22Rv1 (cell line): ENCODE measurements around the gene ACYP2.
"Not testable (repeated sequence)": the region's sequence is repeated elsewhere in the genome, so short reads cannot be mapped to it uniquely, and the experiment has no call there.

ENCODE experiments used
- CTCF ChIP-seq: fragments of 450-650 bp; IDR thresholded peaks from 2 replicates; pipeline ENCODE4 v1.5.1; 2017; ENCODE audit warnings: mild to moderate bottlenecking
- ZFX ChIP-seq: fragments of 450-650 bp; IDR thresholded peaks from 2 replicates; pipeline ENCODE4 v1.6.1; 2017; ENCODE audit warnings: antibody characterized with exemption, borderline replicate concordance

DNA sequence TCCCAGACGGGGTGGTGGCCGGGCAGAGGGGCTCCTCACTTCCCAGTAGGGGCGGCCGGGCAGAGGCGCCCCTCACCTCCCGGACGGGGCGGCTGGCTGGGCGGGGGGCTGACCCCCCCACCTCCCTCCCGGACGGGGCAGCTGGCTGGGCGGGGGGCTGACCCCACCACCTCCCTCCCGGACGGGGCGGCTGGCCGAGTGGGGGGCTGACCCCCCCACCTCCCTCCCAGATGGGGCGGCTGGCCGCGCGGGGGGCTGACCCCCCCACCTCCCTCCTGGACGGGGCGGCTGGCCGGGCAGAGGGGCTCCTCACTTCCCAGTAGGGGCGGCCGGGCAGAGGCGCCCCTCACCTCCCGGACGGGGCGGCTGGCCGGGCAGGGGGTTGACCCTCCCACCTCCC lies 20.0 kb upstream of the ACYP2 start:
- not testable (repeated sequence) for TF ChIP-seq CTCF, ZFX
